Left ventricle myocardium inferior (tissue), 1 donor: ENCODE results near the gene KCNE4. TPM values are rescaled to one million over a fixed set of nuclear protein-coding genes. Genes with fewer than 3 reads are reported as not detected.

ENCODE experiments used
- DNase-seq: peaks from one replicate; pipeline ENCODE4 v3.0.0-alpha.2; 2020
- H3K27ac ChIP-seq: fragments of 200-600 bp; replicated peaks from 2 replicates; pipeline ENCODE4 v1.8.0; 2021
- H3K27me3 ChIP-seq: fragments of 200-600 bp; 2 replicates; pipeline ENCODE4 v1.8.0; 2021; ENCODE audit warnings: low read depth
- H3K36me3 ChIP-seq: fragments of 200-600 bp; 2 replicates; pipeline ENCODE4 v1.8.0; 2021
- H3K4me1 ChIP-seq: fragments of 200-600 bp; 2 replicates; pipeline ENCODE4 v1.8.0; 2021
- H3K4me3 ChIP-seq: fragments of 200-600 bp; 2 replicates; pipeline ENCODE4 v1.8.0; 2021; ENCODE audit warnings: mild to moderate bottlenecking, moderate library complexity
- H3K9me3 ChIP-seq: fragments of 200-600 bp; replicated peaks from 2 replicates; pipeline ENCODE4 v1.8.0; 2021
- CTCF ChIP-seq: fragments of 200-600 bp; IDR thresholded peaks from 2 replicates; pipeline ENCODE4 v1.8.0; 2021; ENCODE audit warnings: antibody characterized with exemption, mild to moderate bottlenecking, borderline replicate concordance
- intact Hi-C: fragments of 100-400 bp; cut with micrococcal nuclease; formaldehyde crosslinking; loops from one replicate; pipeline ENCODE4 v1.11.0; 2022
- total RNA-seq: library from RNA; stranded (reverse); fragmentation: NEBNext Ultra II Directional; extraction: Animal tissue kit (Norgen Biotek cat#: 25700); gene quantifications from one replicate; pipeline ENCODE4 v1.2.1, GENCODE V29; 2021
- donor health status: DM: no; HTN: yes; CAD: no; lungs with severe emphysema.

The KCNE4 gene
- total RNA-seq, 1 donor from 2014 or later, result 3.1 TPM

GRCh38 chr2:223101340-223102039 lies 49.5 kb downstream of the KCNE4 start:
- no peak for DNase-seq
- Histone ChIP-seq H3K27me3 (no peaks in the 10 kb centered on the region), H3K9me3 (no peaks in the 10 kb centered on the region), H3K4me1 (peaks cover 25% of the 10 kb centered on the region), H3K27ac (peak overlapping the region; percentile 47), H3K4me3 (no peak overlapping the region), H3K36me3 (no peaks in the 10 kb centered on the region)
- intact Hi-C loops, result no loop called here
- peak; percentile 57 for TF ChIP-seq CTCF

DNA sequence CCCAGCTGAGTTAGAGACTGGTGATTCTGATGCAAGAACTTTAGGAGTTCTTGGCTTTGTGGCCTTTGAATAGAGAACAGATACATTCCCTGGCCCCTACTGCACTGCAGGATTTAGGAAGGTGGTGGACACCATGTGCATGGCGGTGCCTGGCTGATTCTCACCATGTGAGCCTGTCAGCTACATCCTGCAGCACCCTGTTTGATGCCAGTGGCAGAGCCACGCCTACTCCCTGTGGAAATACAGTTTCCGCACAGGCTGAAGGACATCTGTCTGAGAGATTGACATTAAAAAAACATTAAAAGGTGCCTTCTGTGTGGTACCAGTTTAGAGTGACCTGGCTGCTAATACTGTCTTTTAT lies 50.0 kb downstream of the KCNE4 start:
- H3K9me3 ChIP-seq, result no peaks in the 10 kb centered on the region
- no peak overlapping the region for H3K4me3 ChIP-seq
- peaks cover 25% of the 10 kb centered on the region for H3K4me1 ChIP-seq
- no peaks in the 10 kb centered on the region for H3K36me3 ChIP-seq
- no peak for TF ChIP-seq CTCF
- DNase-seq, result no peak
- H3K27ac ChIP-seq, result peak overlapping the region; percentile 47
- H3K27me3 ChIP-seq, result no peaks in the 10 kb centered on the region
- intact Hi-C loops, result no loop called here

DNA sequence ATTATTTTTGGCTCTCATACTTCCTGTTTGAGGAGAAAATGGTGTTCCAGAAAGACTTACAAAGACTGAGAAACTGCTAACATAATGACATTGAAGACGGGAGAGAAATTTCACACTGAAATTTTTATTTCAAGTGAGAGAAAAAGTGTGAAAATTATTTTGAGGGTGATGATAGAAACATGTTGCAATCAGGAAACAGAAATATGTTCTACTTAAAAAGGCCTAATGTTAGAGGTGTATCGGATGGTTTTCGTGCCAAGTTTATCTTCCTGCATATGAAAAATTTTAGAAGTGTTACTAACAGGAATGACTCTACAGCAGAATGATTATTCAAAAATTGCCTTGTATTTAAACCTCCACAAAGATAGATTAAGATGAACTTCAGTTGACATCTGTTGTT lies 50.5 kb downstream of the KCNE4 start:
- no peaks in the 10 kb centered on the region for H3K27me3 ChIP-seq
- intact Hi-C loops, result no loop called here
- TF ChIP-seq CTCF, result no peak
- H3K4me1 ChIP-seq, result peaks cover 25% of the 10 kb centered on the region
- no peaks in the 10 kb centered on the region for H3K36me3 ChIP-seq
- no peak overlapping the region for H3K4me3 ChIP-seq
- peak overlapping the region; percentile 47 for H3K27ac ChIP-seq
- DNase-seq, result no peak
- no peaks in the 10 kb centered on the region for H3K9me3 ChIP-seq

DNA sequence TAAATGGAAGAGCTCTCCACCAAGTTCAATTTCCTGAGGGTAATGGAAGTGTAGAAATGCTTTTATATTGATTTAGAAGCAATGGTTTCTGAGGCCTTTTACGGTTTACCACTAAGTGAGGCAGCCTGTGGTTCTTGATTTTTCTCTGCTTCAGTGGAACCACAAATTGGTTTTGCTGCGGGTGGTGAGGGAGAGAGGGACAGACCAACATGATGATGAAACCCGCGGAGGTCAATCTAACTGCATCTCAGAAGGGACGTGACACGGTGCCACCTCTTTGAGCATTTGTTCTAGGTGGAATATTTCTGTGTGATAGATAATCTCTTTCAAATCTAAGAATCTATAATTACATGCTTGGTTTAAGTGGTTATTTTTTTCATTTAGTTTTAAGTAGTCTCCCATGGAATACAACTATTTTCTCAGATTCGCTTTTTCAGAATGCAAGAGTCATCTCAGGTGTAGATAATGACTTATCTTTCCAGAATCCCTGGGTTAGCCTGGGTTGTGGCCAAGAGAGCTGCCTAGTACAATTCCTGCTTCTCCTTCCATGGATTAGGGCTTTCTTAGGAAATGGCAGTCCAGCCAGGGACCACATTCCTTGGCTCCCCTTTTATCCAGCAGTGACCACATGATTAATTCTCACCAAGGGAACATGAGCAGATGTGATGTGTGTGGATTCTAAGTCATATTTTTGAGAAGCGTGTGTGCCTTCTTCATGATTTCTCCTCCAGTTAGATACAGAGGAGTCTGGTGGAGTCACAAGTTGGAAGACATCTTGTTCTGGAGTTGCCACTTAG lies 52.5 kb downstream of the KCNE4 start:
- Histone ChIP-seq H3K36me3 (no peaks in the 10 kb centered on the region), H3K27me3 (no peaks in the 10 kb centered on the region), H3K9me3 (no peaks in the 10 kb centered on the region), H3K4me1 (peaks cover 23% of the 10 kb centered on the region), H3K4me3 (no peak overlapping the region), H3K27ac (no peak overlapping the region)
- intact Hi-C loops, result no loop called here
- TF ChIP-seq CTCF, result no peak
- no peak for DNase-seq

Other genes starting within 250 kb of the KCNE4 start
- 50.1 TPM for gene ACSL3, start 191.2 kb upstream of the KCNE4 start, total RNA-seq